ENCODE results near the gene KAT8.
"Not testable (repeated sequence)": the region's sequence is repeated elsewhere in the genome, so short reads cannot be mapped to it uniquely, and the experiment has no call there.

KAT8 gene

GRCh38 chr16:31148896-31149295 is 31.4 kb downstream of the KAT8 start:
- in situ Hi-C loops (cut with MboI; ENCODE audit: low sequenced_read_pairs), result no loop called here
- H3K4me3 ChIP-seq, result no peak overlapping the region
- no peaks in the 10 kb centered on the region for H3K4me1 ChIP-seq
- no peak for DNase-seq (ENCODE audit: low spot score in 2 of 2)
- H3K36me3 ChIP-seq (replicated peaks), result no peaks in the 10 kb centered on the region
- H3K27me3 ChIP-seq (ENCODE audit: low read depth), result no peaks in the 10 kb centered on the region
- H3K9me3 ChIP-seq, result no peaks in the 10 kb centered on the region

- in situ Hi-C loops (cut with MboI; ENCODE audit: low sequenced_read_pairs), result no loop called here
- H3K36me3 ChIP-seq (replicated peaks), result no peaks in the 10 kb centered on the region
- H3K4me3 ChIP-seq, result no peak overlapping the region
- H3K27me3 ChIP-seq (ENCODE audit: low read depth), result no peaks in the 10 kb centered on the region
- no peaks in the 10 kb centered on the region for H3K9me3 ChIP-seq
- DNase-seq (ENCODE audit: low spot score in 2 of 2), result no peak
- no peaks in the 10 kb centered on the region for H3K4me1 ChIP-seq
Measured at GRCh38 chr16:31149332-31149731, 31.9 kb downstream of the KAT8 start.

GRCh38 chr16:31149894-31150890 is 32.7 kb downstream of the KAT8 start, which contains the start of gene PRSS36:
Gene PRSS36, minus strand, starts transcription at chr16:31150066. Its CDS starts 31 bp downstream, at chr16:31150035.
- no peaks in the 10 kb centered on the region for H3K36me3 ChIP-seq (replicated peaks)
- H3K27me3 ChIP-seq (ENCODE audit: low read depth), result no peaks in the 10 kb centered on the region
- H3K4me1 ChIP-seq, result no peaks in the 10 kb centered on the region
- in situ Hi-C loops (cut with MboI; ENCODE audit: low sequenced_read_pairs), result no loop called here
- no peak for DNase-seq (ENCODE audit: low spot score in 2 of 2)
- no peak within 1 kb of the TSS for H3K4me3 ChIP-seq
- no peaks in the 10 kb centered on the region for H3K9me3 ChIP-seq

GRCh38 chr16:31150976-31151375 is 33.5 kb downstream of the KAT8 start:
- H3K4me1 ChIP-seq; H3K4me3 ChIP-seq; DNase-seq (ENCODE audit: low spot score in 2 of 2); H3K27me3 ChIP-seq (ENCODE audit: low read depth); H3K9me3 ChIP-seq; H3K36me3 ChIP-seq (replicated peaks); in situ Hi-C loops (cut with MboI; ENCODE audit: low sequenced_read_pairs): not testable (repeated sequence)

- no peaks in the 10 kb centered on the region for H3K9me3 ChIP-seq
- no peaks in the 10 kb centered on the region for H3K36me3 ChIP-seq (replicated peaks)
- H3K27me3 ChIP-seq (ENCODE audit: low read depth), result no peaks in the 10 kb centered on the region
- no peak for DNase-seq (ENCODE audit: low spot score in 2 of 2)
- no peak overlapping the region for H3K4me3 ChIP-seq
- in situ Hi-C loops (cut with MboI; ENCODE audit: low sequenced_read_pairs), result no loop called here
- peaks cover 4% of the 10 kb centered on the region; the same call in 1 of the 2 replicates for H3K4me1 ChIP-seq
Measured at GRCh38 chr16:31157136-31157535, 39.7 kb downstream of the KAT8 start.

- no peaks in the 10 kb centered on the region for H3K9me3 ChIP-seq
- no peaks in the 10 kb centered on the region for H3K27me3 ChIP-seq (ENCODE audit: low read depth)
- DNase-seq (ENCODE audit: low spot score in 2 of 2), result no peak
- peaks cover 6% of the 10 kb centered on the region for H3K4me1 ChIP-seq
- in situ Hi-C loops (cut with MboI; ENCODE audit: low sequenced_read_pairs), result no loop called here
- H3K36me3 ChIP-seq (replicated peaks), result no peaks in the 10 kb centered on the region
- H3K4me3 ChIP-seq, result no peak overlapping the region
Measured at GRCh38 chr16:31167315-31167714, 49.9 kb downstream of the KAT8 start.

- Histone ChIP-seq H3K4me1 (peaks cover 6% of the 10 kb centered on the region), H3K9me3 (no peaks in the 10 kb centered on the region), H3K27me3 (ENCODE audit: low read depth) (no peaks in the 10 kb centered on the region), H3K4me3 (no peak overlapping the region), H3K36me3 (replicated peaks) (no peaks in the 10 kb centered on the region)
- in situ Hi-C loops (cut with MboI; ENCODE audit: low sequenced_read_pairs), result no loop called here
- DNase-seq (ENCODE audit: low spot score in 2 of 2), result no peak
Measured at GRCh38 chr16:31168848-31169247, 51.4 kb downstream of the KAT8 start.

- H3K36me3 ChIP-seq (replicated peaks); in situ Hi-C loops (cut with MboI; ENCODE audit: low sequenced_read_pairs); H3K4me1 ChIP-seq; H3K27me3 ChIP-seq (ENCODE audit: low read depth); H3K4me3 ChIP-seq; H3K9me3 ChIP-seq: not testable (repeated sequence)
- peak; percentile 52 to 57 for DNase-seq (ENCODE audit: low spot score in 2 of 2)
Measured at GRCh38 chr16:31170048-31170447, 52.6 kb downstream of the KAT8 start.

GRCh38 chr16:31177136-31177535 is 59.7 kb downstream of the KAT8 start:
- Histone ChIP-seq H3K9me3 (no peaks in the 10 kb centered on the region), H3K27me3 (ENCODE audit: low read depth) (no peaks in the 10 kb centered on the region), H3K36me3 (replicated peaks) (peaks cover 20% of the 10 kb centered on the region), H3K4me3 (no peak overlapping the region), H3K4me1 (peaks cover 9% of the 10 kb centered on the region)
- in situ Hi-C loops (cut with MboI; ENCODE audit: low sequenced_read_pairs), result no loop called here
- no peak for DNase-seq (ENCODE audit: low spot score in 2 of 2)

- Histone ChIP-seq H3K4me1 (peaks cover 13% of the 10 kb centered on the region), H3K36me3 (replicated peaks) (peaks cover 41% of the 10 kb centered on the region), H3K9me3 (no peaks in the 10 kb centered on the region), H3K4me3 (peak overlapping the region; percentile 99), H3K27me3 (ENCODE audit: low read depth) (no peaks in the 10 kb centered on the region)
- in situ Hi-C loops (cut with MboI; ENCODE audit: low sequenced_read_pairs), result no loop called here
- peak in 1 of 2 experiments; percentile 20 for DNase-seq (ENCODE audit: low spot score in 2 of 2)
Measured at GRCh38 chr16:31179219-31179746, 61.8 kb downstream of the KAT8 start.

GRCh38 chr16:31179747-31180459 is 62.4 kb downstream of the KAT8 start, which contains the start of gene FUS:
Gene FUS, plus strand, starts transcription at chr16:31180139. Its CDS starts 76 bp downstream, at chr16:31180215.
- DNase-seq (ENCODE audit: low spot score in 2 of 2), result peak; percentile 75 to 91
- no peaks in the 10 kb centered on the region for H3K9me3 ChIP-seq
- in situ Hi-C loops (cut with MboI; ENCODE audit: low sequenced_read_pairs), result no loop called here
- peaks cover 46% of the 10 kb centered on the region for H3K36me3 ChIP-seq (replicated peaks)
- H3K27me3 ChIP-seq (ENCODE audit: low read depth), result no peaks in the 10 kb centered on the region
- peaks cover 13% of the 10 kb centered on the region for H3K4me1 ChIP-seq
- peak within 1 kb of the TSS; percentile 99 for H3K4me3 ChIP-seq
